Esophagus squamous epithelium (tissue), 4 donors: ENCODE data around the gene SH3PXD2A.

Experiments used
- CTCF ChIP-seq, 6 experiments: fragments of 450-650 bp in 4 of 6; fragments of 200-600 bp in 2 of 6; sonication (generic) in 2 of 6; IDR thresholded peaks; one replicate each; pipeline ENCODE4 v1.5.1; 2016 to 2019; ENCODE audit warnings: antibody characterized with exemption in 6 of 6, mild to moderate bottlenecking in 4 of 6, moderate library complexity in 4 of 6
- POLR2A ChIP-seq, 4 donors: fragments of 450-650 bp; IDR thresholded peaks; one replicate each; pipeline ENCODE4 v1.6.1; 2017; ENCODE audit warnings: antibody characterized with exemption in 4 of 4, mild to moderate bottlenecking in 4 of 4, moderate library complexity in 3 of 4

- TF ChIP-seq CTCF (IDR thresholded peaks at IDR 0.05) (no peak), POLR2A (IDR thresholded peaks at IDR 0.05) (no peak)
These were observed 296.5 kb downstream of the SH3PXD2A start for GRCh38 chr10:103558911-103559310.
